ENCODE data around the gene RIMOC1.

The RIMOC1 gene

GRCh38 chr5:41903892-41904799 lies at the start of gene RIMOC1:
RIMOC1 (plus strand) TSS chr5:41904344; CDS start chr5:41904368, 24 bp downstream.
- no peak for TF ChIP-seq CTCF (IDR thresholded peaks at IDR 0.05; ENCODE audit: insufficient read depth, missing control alignments)
- DNase-seq (ENCODE audit: insufficient read length, low spot score) (peak; percentile 47), FAIRE-seq (no peak)

GRCh38 chr5:41856644-41857491 lies 47.3 kb upstream of the RIMOC1 start:
- FAIRE-seq (peak; percentile 88), DNase-seq (ENCODE audit: insufficient read length, low spot score) (no peak)
- peak; percentile 87 for TF ChIP-seq CTCF (IDR thresholded peaks at IDR 0.05; ENCODE audit: insufficient read depth, missing control alignments)

- no peak for TF ChIP-seq CTCF (IDR thresholded peaks at IDR 0.05; ENCODE audit: insufficient read depth, missing control alignments)
- no peak for DNase-seq (ENCODE audit: insufficient read length, low spot score)
- FAIRE-seq = no peak
Observed at GRCh38 chr5:41857989-41858388, 46.2 kb upstream of the RIMOC1 start.

GRCh38 chr5:41858890-41859289 lies 45.3 kb upstream of the RIMOC1 start:
- FAIRE-seq (no peak), DNase-seq (ENCODE audit: insufficient read length, low spot score) (no peak)
- no peak for TF ChIP-seq CTCF (IDR thresholded peaks at IDR 0.05; ENCODE audit: insufficient read depth, missing control alignments)

- DNase-seq (ENCODE audit: insufficient read length, low spot score) (no peak), FAIRE-seq (no peak)
- TF ChIP-seq CTCF (IDR thresholded peaks at IDR 0.05; ENCODE audit: insufficient read depth, missing control alignments) = no peak
Observed at GRCh38 chr5:41863871-41864486, 40.2 kb upstream of the RIMOC1 start.

GRCh38 chr5:41869151-41869723 lies 34.9 kb upstream of the RIMOC1 start:
- no peak for TF ChIP-seq CTCF (IDR thresholded peaks at IDR 0.05; ENCODE audit: insufficient read depth, missing control alignments)
- FAIRE-seq (no peak), DNase-seq (ENCODE audit: insufficient read length, low spot score) (peak; percentile 28)

Data from D721Med (cell line).